KMS-11 (cell line): ENCODE measurements around the gene OSBPL9.
"Not testable (repeated sequence)": the region's sequence is repeated elsewhere in the genome, so short reads cannot be mapped to it uniquely, and the experiment has no call there.

Experiments
- H2AFZ ChIP-seq: fragments of 200-600 bp; sonication (generic); 2 replicates; pipeline ENCODE4 v1.6.1; 2016; ENCODE audit warnings: antibody characterized with exemption, mixed run types, low read depth
- H3K27ac ChIP-seq: fragments of 200-600 bp; sonication (generic); 2 replicates; pipeline ENCODE4 v1.6.1; 2016; ENCODE audit warnings: mild to moderate bottlenecking, mixed run types
- H3K27me3 ChIP-seq: fragments of 200-600 bp; sonication (generic); 2 replicates; pipeline ENCODE4 v1.6.1; 2017; ENCODE audit warnings: mild to moderate bottlenecking, low read depth, mixed run types, moderate library complexity; ENCODE audit not compliant: insufficient read depth
- H3K36me3 ChIP-seq: fragments of 200-600 bp; sonication (generic); 2 replicates; pipeline ENCODE4 v1.6.1; 2017; ENCODE audit warnings: mild to moderate bottlenecking, mixed run types; ENCODE audit not compliant: insufficient read depth
- H3K4me1 ChIP-seq: fragments of 200-600 bp; sonication (generic); 2 replicates; pipeline ENCODE4 v1.6.1; 2016; ENCODE audit warnings: mild to moderate bottlenecking, low read depth, mixed run types; ENCODE audit not compliant: poor library complexity, severe bottlenecking
- H3K4me2 ChIP-seq: fragments of 200-600 bp; sonication (generic); 2 replicates; pipeline ENCODE4 v1.7.0; 2016; ENCODE audit warnings: mild to moderate bottlenecking, mixed run types
- H3K4me3 ChIP-seq: fragments of 200-600 bp; sonication (generic); IDR thresholded peaks from 2 replicates; pipeline ENCODE4 v1.6.1; 2017; ENCODE audit warnings: low read depth, low read length, mixed read lengths; ENCODE audit not compliant: insufficient read depth
- H3K79me2 ChIP-seq: fragments of 200-600 bp; sonication (generic); 2 replicates; pipeline ENCODE4 v1.6.1; 2016; ENCODE audit warnings: low read depth, mixed run types; ENCODE audit not compliant: insufficient read depth
- H3K9ac ChIP-seq: fragments of 200-600 bp; sonication (generic); 2 replicates; pipeline ENCODE4 v1.6.1; 2016; ENCODE audit warnings: mild to moderate bottlenecking, mixed run types
- H4K20me1 ChIP-seq: fragments of 200-600 bp; sonication (generic); 2 replicates; pipeline ENCODE4 v1.6.1; 2016; ENCODE audit warnings: mild to moderate bottlenecking, mixed run types; ENCODE audit not compliant: insufficient read depth
- TF ChIP-seq, protein P1 (sequence below): fragments of 200-600 bp; sonication (generic); conservative IDR thresholded peaks from 2 replicates; pipeline ENCODE4 v1.6.1; 2017; ENCODE audit warnings: low read depth, mild to moderate bottlenecking, antibody characterized with exemption, low read length, moderate library complexity, mixed read lengths

Gene OSBPL9

GRCh38 chr1:51693419-51694155 lies 76.7 kb downstream of the OSBPL9 start:
- Histone ChIP-seq H3K79me2 (no peaks in the 10 kb centered on the region), H3K36me3 (no peaks in the 10 kb centered on the region), H3K27me3 (no peaks in the 10 kb centered on the region), H2AFZ (no peak overlapping the region), H3K4me2 (no peak overlapping the region), H3K4me3 (no peak overlapping the region), H3K4me1 (no peaks in the 10 kb centered on the region), H3K9ac (no peak overlapping the region), H4K20me1 (no peaks in the 10 kb centered on the region), H3K27ac (no peak overlapping the region)
- TF ChIP-seq, protein P1, sequence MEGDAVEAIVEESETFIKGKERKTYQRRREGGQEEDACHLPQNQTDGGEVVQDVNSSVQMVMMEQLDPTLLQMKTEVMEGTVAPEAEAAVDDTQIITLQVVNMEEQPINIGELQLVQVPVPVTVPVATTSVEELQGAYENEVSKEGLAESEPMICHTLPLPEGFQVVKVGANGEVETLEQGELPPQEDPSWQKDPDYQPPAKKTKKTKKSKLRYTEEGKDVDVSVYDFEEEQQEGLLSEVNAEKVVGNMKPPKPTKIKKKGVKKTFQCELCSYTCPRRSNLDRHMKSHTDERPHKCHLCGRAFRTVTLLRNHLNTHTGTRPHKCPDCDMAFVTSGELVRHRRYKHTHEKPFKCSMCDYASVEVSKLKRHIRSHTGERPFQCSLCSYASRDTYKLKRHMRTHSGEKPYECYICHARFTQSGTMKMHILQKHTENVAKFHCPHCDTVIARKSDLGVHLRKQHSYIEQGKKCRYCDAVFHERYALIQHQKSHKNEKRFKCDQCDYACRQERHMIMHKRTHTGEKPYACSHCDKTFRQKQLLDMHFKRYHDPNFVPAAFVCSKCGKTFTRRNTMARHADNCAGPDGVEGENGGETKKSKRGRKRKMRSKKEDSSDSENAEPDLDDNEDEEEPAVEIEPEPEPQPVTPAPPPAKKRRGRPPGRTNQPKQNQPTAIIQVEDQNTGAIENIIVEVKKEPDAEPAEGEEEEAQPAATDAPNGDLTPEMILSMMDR: no peak

GRCh38 chr1:51697166-51697565 lies 80.3 kb downstream of the OSBPL9 start:
- H3K79me2 ChIP-seq: no peaks in the 10 kb centered on the region

GRCh38 chr1:51699391-51699790 lies 82.5 kb downstream of the OSBPL9 start:
- Histone ChIP-seq H3K9ac (no peak overlapping the region), H3K79me2 (no peaks in the 10 kb centered on the region), H2AFZ (no peak overlapping the region), H3K4me3 (no peak overlapping the region), H3K27ac (no peak overlapping the region), H3K4me2 (no peak overlapping the region), H3K36me3 (no peaks in the 10 kb centered on the region), H3K4me1 (no peaks in the 10 kb centered on the region), H4K20me1 (no peaks in the 10 kb centered on the region), H3K27me3 (no peaks in the 10 kb centered on the region)
- TF ChIP-seq, protein P1: no peak

More at GRCh38 chr1:51697166-51697565, 80.3 kb downstream of the OSBPL9 start:
- no peaks in the 10 kb centered on the region for H3K4me1 ChIP-seq
- H3K4me2 ChIP-seq: no peak overlapping the region
- H3K27me3 ChIP-seq: no peaks in the 10 kb centered on the region
- H3K4me3 ChIP-seq: no peak overlapping the region
- no peak overlapping the region for H3K9ac ChIP-seq
- H3K36me3 ChIP-seq: no peaks in the 10 kb centered on the region
- TF ChIP-seq, protein P1: no peak
- H3K27ac ChIP-seq: no peak overlapping the region
- no peak overlapping the region for H2AFZ ChIP-seq
- no peaks in the 10 kb centered on the region for H4K20me1 ChIP-seq

GRCh38 chr1:51701782-51702181 lies 84.9 kb downstream of the OSBPL9 start:
- not testable (repeated sequence) for H3K4me3 ChIP-seq, H3K79me2 ChIP-seq, H3K27ac ChIP-seq, H3K4me2 ChIP-seq, H3K27me3 ChIP-seq, H3K4me1 ChIP-seq, H3K36me3 ChIP-seq, H4K20me1 ChIP-seq, H3K9ac ChIP-seq, H2AFZ ChIP-seq

GRCh38 chr1:51702220-51702619 lies 85.3 kb downstream of the OSBPL9 start:
- not testable (repeated sequence) for H4K20me1 ChIP-seq, H3K27ac ChIP-seq, H2AFZ ChIP-seq, H3K36me3 ChIP-seq, H3K79me2 ChIP-seq, H3K4me1 ChIP-seq, H3K9ac ChIP-seq, H3K4me2 ChIP-seq, H3K27me3 ChIP-seq, H3K4me3 ChIP-seq
